A549 (cell line): ENCODE results near the gene CERS4. TPM values are rescaled to one million over a fixed set of nuclear protein-coding genes. Genes with fewer than 3 reads are reported as not detected.

Source experiments
- ATAC-seq, 2 experiments: fragments of 200-7000 bp in 1 of 2; fragments of >200 bp in 1 of 2; cut with Nextera tagmentation in 1 of 2; cut with Tn5 transposase in 1 of 2; 3 replicates each; pipeline versions ENCODE4 v1.8.0 to v1.9.1; 2018 to 2020; ENCODE audit warnings: mild to moderate bottlenecking in 1 of 2, moderate library complexity in 1 of 2
- CTCF ChIA-PET: fragments of 300-600 bp; sonication (Branson Sonifier 250); formaldehyde crosslinking; extraction: SDS; loops from one replicate; lab custom pipeline; 2021; ENCODE audit warnings: antibody characterized with exemption, inconsistent platforms; lab: Yijun Ruan, JAX
- POLR2A ChIA-PET: fragments of 350-600 bp; formaldehyde crosslinking; extraction: SDS; loops from one replicate; lab custom pipeline; 2021; ENCODE audit warnings: antibody characterized with exemption, inconsistent platforms; lab: Yijun Ruan, JAX
- DNase-seq, 2 experiments: peaks; one replicate each; pipeline versions ENCODE4 v3.0.0 to v3.0.0-alpha.2; 2011 to 2016; ENCODE audit warnings: low read depth in 1 of 2, low spot score in 1 of 2
- FAIRE-seq: peaks from 2 replicates; lab custom pipeline; 2011; peaks lifted over from hg19 to GRCh38; lab: Jason Lieb, UNC
- H3K27ac ChIP-seq, 2 experiments: fragments of >200 bp; sonication (Bioruptor Twin); formaldehyde crosslinking; 3 replicates each; pipeline ENCODE4 v1.5.1; 2016 to 2017
- H3K4me1 ChIP-seq: fragments of >200 bp; sonication (Bioruptor Twin); formaldehyde crosslinking; 3 replicates; pipeline ENCODE4 v1.6.1; 2016
- H3K4me2 ChIP-seq: fragments of >200 bp; sonication (Bioruptor Twin); formaldehyde crosslinking; 3 replicates; pipeline ENCODE4 v1.6.1; 2016
- H3K4me3 ChIP-seq: fragments of >200 bp; sonication (Bioruptor Twin); formaldehyde crosslinking; 3 replicates; pipeline ENCODE4 v1.5.1; 2016
- H3K9me3 ChIP-seq: fragments of >200 bp; sonication (Bioruptor Twin); formaldehyde crosslinking; 3 replicates; pipeline ENCODE4 v1.6.1; 2016
- CBX8 ChIP-seq: fragments of 200-600 bp; sonication (generic); IDR thresholded peaks from 2 replicates; pipeline ENCODE4 v1.6.1; 2016
- EP300 ChIP-seq, 2 experiments: fragments of >200 bp; sonication (Bioruptor Twin); formaldehyde crosslinking; IDR thresholded peaks; 2 replicates in 1 of 2; 3 replicates in 1 of 2; pipeline ENCODE4 v1.6.1; 2016 to 2017
- GATA3 ChIP-seq: IDR thresholded peaks from 2 replicates; pipeline ENCODE4 v1.6.1; 2012; ENCODE audit warnings: borderline replicate concordance
- HOXA7 ChIP-seq: fragments of 250-450 bp; sonication (Bioruptor Pico); IDR thresholded peaks from 2 replicates; pipeline ENCODE4 v1.5.0; 2020; ENCODE audit warnings: mild to moderate bottlenecking, moderate library complexity
- MAFK ChIP-seq: fragments of 450-650 bp; IDR thresholded peaks from 2 replicates; pipeline ENCODE4 v1.6.1; 2014; ENCODE audit not compliant: partially characterized antibody
- NR3C1 ChIP-seq: fragments of >200 bp; sonication (Bioruptor Twin); formaldehyde crosslinking; IDR thresholded peaks from 3 replicates; pipeline ENCODE4 v1.6.1; 2017
- PHF8 ChIP-seq: fragments of 200-600 bp; sonication (generic); IDR thresholded peaks from 2 replicates; pipeline ENCODE4 v1.6.1; 2016; ENCODE audit warnings: low read depth, mild to moderate bottlenecking, antibody characterized with exemption, moderate library complexity, borderline replicate concordance
- RFX5 ChIP-seq: fragments of 450-650 bp; IDR thresholded peaks from 2 replicates; pipeline ENCODE4 v1.7.1; 2014; ENCODE audit warnings: antibody characterized with exemption, mild to moderate bottlenecking, moderate library complexity
- SREBF2 ChIP-seq: fragments of 450-650 bp; IDR thresholded peaks from 2 replicates; pipeline ENCODE4 v1.6.1; 2014; ENCODE audit warnings: mild to moderate bottlenecking, moderate library complexity
- TP53 ChIP-seq: fragments of 250-450 bp; sonication (Bioruptor Pico); IDR thresholded peaks from 2 replicates; pipeline ENCODE4 v1.5.0; 2021; ENCODE audit warnings: mild to moderate bottlenecking, moderate library complexity
- WGBS: methylation state at CpG from one replicate; pipeline ENCODE4 v1.1.6; 2017; ENCODE audit errors: missing lambda C conversion rate; 5-methylcytosine and 5-hydroxymethylcytosine counted together
- polyA plus RNA-seq, 4 experiments: library from polyadenylated mRNA; depleted of rRNA in 3 of 4; stranded (reverse); fragments of >200 nt; fragmentation: RNase III in 1 of 4; extraction: RNeasy Plus Mini Kit Qiagen cat#74134 plus additional on column Dnase treatment in 1 of 4; gene quantifications; 2 replicates in 3 of 4; 3 replicates in 1 of 4; pipeline ENCODE4 v1.2.3, GENCODE V29; 2011 to 2017
- TF ChIP-seq, protein P1 (sequence below): fragments of 200-600 bp; sonication (generic); IDR thresholded peaks from 2 replicates; pipeline ENCODE4 v1.6.1; 2016; ENCODE audit warnings: antibody characterized with exemption, mild to moderate bottlenecking, moderate library complexity
- TF ChIP-seq, protein P2 (sequence below): IDR thresholded peaks from 2 replicates; pipeline ENCODE4 v1.6.1; 2012
- TF ChIP-seq, protein P3 (sequence below): fragments of >200 bp; sonication (Bioruptor Twin); formaldehyde crosslinking; IDR thresholded peaks from 3 replicates; pipeline ENCODE4 v1.5.1; 2016
- TF ChIP-seq, protein P4 (sequence below): IDR thresholded peaks from 2 replicates; pipeline ENCODE4 v1.6.1; 2012
- TF ChIP-seq, protein P5 (sequence below): fragments of 150-350 bp; IDR thresholded peaks from 2 replicates; pipeline ENCODE4 v1.6.1; 2014; ENCODE audit warnings: low read depth, mild to moderate bottlenecking, low read length
- TF ChIP-seq, protein P6 (sequence below): fragments of 450-650 bp; IDR thresholded peaks from 2 replicates; pipeline ENCODE4 v1.6.1; 2014; ENCODE audit warnings: antibody characterized with exemption

Gene CERS4
- polyA plus RNA-seq, 2 of the 4 experiments (the other 2 are of a cell fraction), result 2.1 to 5.0 TPM

DNA sequence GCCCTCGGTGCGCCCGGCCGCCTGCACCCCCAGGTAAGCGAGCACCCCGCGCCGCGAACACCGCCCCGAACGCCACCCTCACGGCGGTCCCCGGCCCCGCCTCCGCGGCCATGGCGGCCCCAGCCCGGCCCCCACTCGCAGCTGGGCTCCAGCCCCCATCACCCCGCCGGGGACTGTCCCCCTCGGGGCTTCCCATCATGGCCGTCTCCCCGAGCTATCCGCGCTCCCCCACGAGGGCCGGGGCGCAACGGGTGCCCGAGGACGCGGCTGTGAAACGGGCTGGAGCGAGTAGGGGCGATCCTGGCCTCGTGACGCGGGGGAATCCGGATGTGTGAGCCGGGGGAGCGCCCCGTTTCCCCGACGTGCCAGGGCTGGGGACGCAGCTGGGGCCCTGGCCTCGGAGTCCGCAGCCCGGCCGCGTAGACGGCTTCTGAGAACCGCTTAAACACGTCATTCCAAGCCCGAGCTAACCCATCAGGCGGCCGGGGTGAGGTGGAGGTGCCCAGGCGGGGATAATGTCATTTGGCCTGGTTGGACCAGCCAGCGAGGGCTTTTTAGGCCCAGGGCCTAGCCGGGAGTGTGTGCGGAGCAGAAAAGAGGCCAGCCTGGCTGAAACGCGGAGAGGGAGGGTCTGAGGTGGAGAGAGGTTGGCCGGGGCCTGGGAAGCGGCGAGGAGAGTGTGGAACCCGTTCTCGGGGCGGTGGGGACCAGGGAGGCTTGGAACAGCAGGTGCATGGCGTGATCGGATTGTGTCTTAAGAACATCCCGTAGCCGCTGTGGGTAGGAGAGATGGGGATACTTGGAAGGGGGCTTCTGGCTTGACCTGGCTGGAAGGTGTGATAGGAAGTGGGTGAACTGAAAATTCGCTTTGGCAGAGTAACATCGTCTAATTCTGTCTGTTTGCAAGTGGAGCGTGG, 550 bp downstream of the CERS4 start:
- ChIA-PET CTCF (no interaction called here), POLR2A (no interaction called here)
- DNase-seq (peak in 1 of 2 experiments; percentile 31), FAIRE-seq (no peak), ATAC-seq (peak; percentile 62 to 64)
- Histone ChIP-seq H3K4me2 (peak overlapping the region; percentile 72), H3K9me3 (no peaks in the 10 kb centered on the region), H3K4me3 (peak overlapping the region; percentile 67), H3K27ac (peak overlapping the region; percentile 75 to 96), H3K4me1 (peaks cover 4% of the 10 kb centered on the region; the same call in 1 of the 3 replicates)
- WGBS, result 86% methylated on average over 19 of the region's 78 CpGs
- no peak for TF ChIP-seq CBX8
- TF ChIP-seq, protein P1, sequence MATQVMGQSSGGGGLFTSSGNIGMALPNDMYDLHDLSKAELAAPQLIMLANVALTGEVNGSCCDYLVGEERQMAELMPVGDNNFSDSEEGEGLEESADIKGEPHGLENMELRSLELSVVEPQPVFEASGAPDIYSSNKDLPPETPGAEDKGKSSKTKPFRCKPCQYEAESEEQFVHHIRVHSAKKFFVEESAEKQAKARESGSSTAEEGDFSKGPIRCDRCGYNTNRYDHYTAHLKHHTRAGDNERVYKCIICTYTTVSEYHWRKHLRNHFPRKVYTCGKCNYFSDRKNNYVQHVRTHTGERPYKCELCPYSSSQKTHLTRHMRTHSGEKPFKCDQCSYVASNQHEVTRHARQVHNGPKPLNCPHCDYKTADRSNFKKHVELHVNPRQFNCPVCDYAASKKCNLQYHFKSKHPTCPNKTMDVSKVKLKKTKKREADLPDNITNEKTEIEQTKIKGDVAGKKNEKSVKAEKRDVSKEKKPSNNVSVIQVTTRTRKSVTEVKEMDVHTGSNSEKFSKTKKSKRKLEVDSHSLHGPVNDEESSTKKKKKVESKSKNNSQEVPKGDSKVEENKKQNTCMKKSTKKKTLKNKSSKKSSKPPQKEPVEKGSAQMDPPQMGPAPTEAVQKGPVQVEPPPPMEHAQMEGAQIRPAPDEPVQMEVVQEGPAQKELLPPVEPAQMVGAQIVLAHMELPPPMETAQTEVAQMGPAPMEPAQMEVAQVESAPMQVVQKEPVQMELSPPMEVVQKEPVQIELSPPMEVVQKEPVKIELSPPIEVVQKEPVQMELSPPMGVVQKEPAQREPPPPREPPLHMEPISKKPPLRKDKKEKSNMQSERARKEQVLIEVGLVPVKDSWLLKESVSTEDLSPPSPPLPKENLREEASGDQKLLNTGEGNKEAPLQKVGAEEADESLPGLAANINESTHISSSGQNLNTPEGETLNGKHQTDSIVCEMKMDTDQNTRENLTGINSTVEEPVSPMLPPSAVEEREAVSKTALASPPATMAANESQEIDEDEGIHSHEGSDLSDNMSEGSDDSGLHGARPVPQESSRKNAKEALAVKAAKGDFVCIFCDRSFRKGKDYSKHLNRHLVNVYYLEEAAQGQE, result no peak
- no peak for TF ChIP-seq MAFK
- TF ChIP-seq, protein P2, sequence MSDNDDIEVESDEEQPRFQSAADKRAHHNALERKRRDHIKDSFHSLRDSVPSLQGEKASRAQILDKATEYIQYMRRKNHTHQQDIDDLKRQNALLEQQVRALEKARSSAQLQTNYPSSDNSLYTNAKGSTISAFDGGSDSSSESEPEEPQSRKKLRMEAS, result peak; percentile 29; the same call in 1 of the 2 replicates
- peak; percentile 68 for TF ChIP-seq PHF8

DNA sequence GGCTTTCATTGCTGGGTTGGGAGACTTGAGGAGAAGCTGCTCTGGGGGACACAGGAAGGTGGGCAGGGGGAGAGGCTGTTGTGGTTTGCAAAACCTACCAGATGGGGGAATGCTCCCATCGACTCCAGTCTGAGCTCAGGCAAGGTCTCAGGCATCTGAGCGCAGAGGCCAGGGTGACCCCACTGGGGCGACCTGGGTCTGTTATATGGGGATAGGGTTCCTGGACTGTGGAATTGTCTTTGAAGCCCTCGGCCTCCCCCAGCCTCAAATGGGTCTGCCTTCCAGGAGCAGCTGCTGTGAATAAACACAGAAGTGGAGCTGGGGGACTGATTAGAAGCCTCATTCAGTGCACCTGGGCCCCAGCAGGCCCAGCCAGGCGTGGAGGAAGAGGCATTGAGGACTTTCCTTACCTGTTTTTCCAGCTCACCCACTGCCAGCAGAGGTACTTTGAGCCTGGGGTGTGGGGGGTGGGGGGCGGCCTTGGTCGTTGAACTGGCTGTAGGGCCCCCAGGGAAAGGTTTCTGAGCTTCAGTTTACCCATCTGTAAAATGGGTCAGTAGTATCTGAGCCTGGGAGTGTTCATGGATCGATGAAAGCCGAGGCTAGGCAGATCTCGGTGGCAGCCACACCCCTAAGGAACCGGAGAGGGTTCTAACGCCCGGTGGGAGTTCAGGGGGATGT, 1.4 kb downstream of the CERS4 start:
- H3K9me3 ChIP-seq, result no peaks in the 10 kb centered on the region
- peaks cover 4% of the 10 kb centered on the region; the same call in 1 of the 3 replicates for H3K4me1 ChIP-seq
- FAIRE-seq, result no peak
- peak overlapping the region; percentile 72; the same call in 2 of the 3 replicates for H3K4me2 ChIP-seq
- no peak overlapping the region for H3K27ac ChIP-seq
- ChIA-PET CTCF (interaction anchor here (0.8 to 1.6 kb wide), 3 partner anchors 13 to 266 kb away, joined by 3 to 5 read pairs (median 4); no protein-coding TSS in a partner anchor), POLR2A (no interaction called here)
- no peak for ATAC-seq
- no peak for TF ChIP-seq SREBF2
- TF ChIP-seq HOXA7, result no peak
- TF ChIP-seq RFX5, result no peak
- TF ChIP-seq CBX8, result no peak
- TF ChIP-seq NR3C1, result no peak
- TF ChIP-seq, protein P1, result no peak
- TF ChIP-seq EP300 (IDR thresholded peaks at IDR 0.05), result no peak
- DNase-seq, result no peak
- 86% methylated on average over 11 of the region's 13 CpGs for WGBS
- no peak overlapping the region for H3K4me3 ChIP-seq

DNA sequence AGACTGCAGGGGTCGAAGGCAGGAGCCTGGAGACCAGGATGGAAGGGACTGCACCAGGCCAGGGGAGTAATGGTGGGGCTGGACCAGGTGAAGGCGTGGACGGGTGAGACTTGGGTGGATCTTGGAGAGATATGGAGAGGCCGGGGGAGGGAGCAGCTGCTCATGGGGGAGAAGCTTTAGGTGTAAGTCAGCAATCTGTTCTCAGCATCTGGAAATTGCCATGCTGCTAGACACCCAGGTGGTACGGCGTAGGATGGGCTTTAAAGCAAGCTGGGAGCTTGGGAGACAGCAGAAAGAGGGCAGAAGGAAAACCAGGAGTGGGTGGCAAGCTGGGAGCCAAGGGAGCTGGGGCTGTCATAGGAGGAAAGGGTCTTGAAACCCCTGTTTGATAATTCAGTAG, 3.0 kb downstream of the CERS4 start:
- FAIRE-seq (no peak), ATAC-seq (no peak), DNase-seq (no peak)
- CTCF ChIA-PET, result interaction anchor here (1.5 to 1.6 kb wide), 2 partner anchors 210 to 268 kb away, joined by 4 to 6 read pairs; partner anchors contain the start of gene TIMM44
- Histone ChIP-seq H3K4me1 (peaks cover 4% of the 10 kb centered on the region; the same call in 1 of the 3 replicates), H3K27ac (no peak overlapping the region), H3K4me3 (no peak overlapping the region), H3K4me2 (no peak overlapping the region), H3K9me3 (no peaks in the 10 kb centered on the region)
- WGBS, result 96% methylated on average over 6 of the region's 6 CpGs
- POLR2A ChIA-PET, result no interaction called here
- TF ChIP-seq, protein P3, sequence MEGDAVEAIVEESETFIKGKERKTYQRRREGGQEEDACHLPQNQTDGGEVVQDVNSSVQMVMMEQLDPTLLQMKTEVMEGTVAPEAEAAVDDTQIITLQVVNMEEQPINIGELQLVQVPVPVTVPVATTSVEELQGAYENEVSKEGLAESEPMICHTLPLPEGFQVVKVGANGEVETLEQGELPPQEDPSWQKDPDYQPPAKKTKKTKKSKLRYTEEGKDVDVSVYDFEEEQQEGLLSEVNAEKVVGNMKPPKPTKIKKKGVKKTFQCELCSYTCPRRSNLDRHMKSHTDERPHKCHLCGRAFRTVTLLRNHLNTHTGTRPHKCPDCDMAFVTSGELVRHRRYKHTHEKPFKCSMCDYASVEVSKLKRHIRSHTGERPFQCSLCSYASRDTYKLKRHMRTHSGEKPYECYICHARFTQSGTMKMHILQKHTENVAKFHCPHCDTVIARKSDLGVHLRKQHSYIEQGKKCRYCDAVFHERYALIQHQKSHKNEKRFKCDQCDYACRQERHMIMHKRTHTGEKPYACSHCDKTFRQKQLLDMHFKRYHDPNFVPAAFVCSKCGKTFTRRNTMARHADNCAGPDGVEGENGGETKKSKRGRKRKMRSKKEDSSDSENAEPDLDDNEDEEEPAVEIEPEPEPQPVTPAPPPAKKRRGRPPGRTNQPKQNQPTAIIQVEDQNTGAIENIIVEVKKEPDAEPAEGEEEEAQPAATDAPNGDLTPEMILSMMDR, result no peak
- TF ChIP-seq TP53 (CRISPR knock-in tag) (no peak), GATA3 (no peak), HOXA7 (no peak)
- TF ChIP-seq, protein P4, sequence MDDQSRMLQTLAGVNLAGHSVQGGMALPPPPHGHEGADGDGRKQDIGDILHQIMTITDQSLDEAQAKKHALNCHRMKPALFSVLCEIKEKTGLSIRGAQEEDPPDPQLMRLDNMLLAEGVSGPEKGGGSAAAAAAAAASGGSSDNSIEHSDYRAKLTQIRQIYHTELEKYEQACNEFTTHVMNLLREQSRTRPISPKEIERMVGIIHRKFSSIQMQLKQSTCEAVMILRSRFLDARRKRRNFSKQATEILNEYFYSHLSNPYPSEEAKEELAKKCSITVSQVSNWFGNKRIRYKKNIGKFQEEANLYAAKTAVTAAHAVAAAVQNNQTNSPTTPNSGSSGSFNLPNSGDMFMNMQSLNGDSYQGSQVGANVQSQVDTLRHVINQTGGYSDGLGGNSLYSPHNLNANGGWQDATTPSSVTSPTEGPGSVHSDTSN, result no peak
- TF ChIP-seq, protein P5, sequence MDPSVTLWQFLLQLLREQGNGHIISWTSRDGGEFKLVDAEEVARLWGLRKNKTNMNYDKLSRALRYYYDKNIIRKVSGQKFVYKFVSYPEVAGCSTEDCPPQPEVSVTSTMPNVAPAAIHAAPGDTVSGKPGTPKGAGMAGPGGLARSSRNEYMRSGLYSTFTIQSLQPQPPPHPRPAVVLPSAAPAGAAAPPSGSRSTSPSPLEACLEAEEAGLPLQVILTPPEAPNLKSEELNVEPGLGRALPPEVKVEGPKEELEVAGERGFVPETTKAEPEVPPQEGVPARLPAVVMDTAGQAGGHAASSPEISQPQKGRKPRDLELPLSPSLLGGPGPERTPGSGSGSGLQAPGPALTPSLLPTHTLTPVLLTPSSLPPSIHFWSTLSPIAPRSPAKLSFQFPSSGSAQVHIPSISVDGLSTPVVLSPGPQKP, result no peak
- TF ChIP-seq, protein P6, sequence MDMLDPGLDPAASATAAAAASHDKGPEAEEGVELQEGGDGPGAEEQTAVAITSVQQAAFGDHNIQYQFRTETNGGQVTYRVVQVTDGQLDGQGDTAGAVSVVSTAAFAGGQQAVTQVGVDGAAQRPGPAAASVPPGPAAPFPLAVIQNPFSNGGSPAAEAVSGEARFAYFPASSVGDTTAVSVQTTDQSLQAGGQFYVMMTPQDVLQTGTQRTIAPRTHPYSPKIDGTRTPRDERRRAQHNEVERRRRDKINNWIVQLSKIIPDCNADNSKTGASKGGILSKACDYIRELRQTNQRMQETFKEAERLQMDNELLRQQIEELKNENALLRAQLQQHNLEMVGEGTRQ, result no peak
